Nephron (organoid): ENCODE measurements around the gene RXRA.

Source experiments
- H3K27ac Mint-ChIP-seq, 3 experiments: 2 replicates each; pipeline ENCODE4 v1.8.0; 2020; ENCODE audit warnings: mixed read lengths in 3 of 3, mild to moderate bottlenecking in 2 of 3, moderate library complexity in 1 of 3
- H3K27me3 Mint-ChIP-seq: 2 replicates; pipeline ENCODE4 v1.8.0; 2021; ENCODE audit warnings: low read depth, mild to moderate bottlenecking, moderate library complexity, mixed read lengths
- H3K36me3 Mint-ChIP-seq: 2 replicates; pipeline ENCODE4 v1.8.0; 2020; ENCODE audit warnings: low read depth, mixed read lengths
- H3K4me1 Mint-ChIP-seq: 2 replicates; pipeline ENCODE4 v1.8.0; 2020; ENCODE audit warnings: mixed read lengths
- H3K4me3 Mint-ChIP-seq, 3 experiments: 2 replicates each; pipeline ENCODE4 v1.8.0; 2020; ENCODE audit warnings: mild to moderate bottlenecking in 3 of 3, mixed read lengths in 3 of 3, moderate library complexity in 2 of 3
- H3K9me3 Mint-ChIP-seq: 2 replicates; pipeline ENCODE4 v1.8.0; 2020; ENCODE audit warnings: mixed read lengths
- CTCF ChIP-seq, 3 experiments: fragments of 200-600 bp; sonication (generic); IDR thresholded peaks; one replicate each; pipeline ENCODE4 v1.5.0; 2021; ENCODE audit warnings: antibody characterized with exemption in 3 of 3; ENCODE audit not compliant: unreplicated experiment in 3 of 3

RXRA gene

DNA sequence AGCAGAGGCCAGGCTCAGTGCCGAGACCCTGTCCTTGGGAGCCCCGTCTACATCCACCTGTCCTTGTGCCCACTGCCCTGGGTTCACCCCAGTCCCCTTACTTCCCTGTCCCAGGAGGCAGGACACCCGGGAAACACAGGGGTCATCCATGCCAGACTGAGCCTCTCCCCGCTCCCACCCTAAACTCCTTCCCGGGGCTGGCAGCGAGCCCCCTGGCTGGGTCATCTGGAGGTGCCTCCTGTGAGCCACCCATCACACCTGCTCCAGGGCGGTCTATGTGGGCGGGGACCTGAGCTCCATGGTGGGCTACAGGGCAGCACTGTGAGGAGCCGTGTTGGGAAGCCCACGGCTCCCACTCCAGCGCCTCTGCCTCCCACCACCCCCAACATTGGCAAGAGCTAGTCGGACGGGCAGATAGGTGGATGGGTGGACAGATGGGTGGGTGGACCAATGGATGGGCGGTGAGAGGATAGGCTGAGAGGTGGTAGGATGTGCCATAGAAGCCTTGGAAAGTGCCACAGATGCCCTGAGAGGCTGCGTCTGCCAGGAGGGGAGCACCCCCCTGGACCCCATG lies 42.5 kb upstream of the RXRA start:
- TF ChIP-seq CTCF (IDR thresholded peaks at IDR 0.05; ENCODE audit: unreplicated experiment in 3 of 3), result no peak
- Mint-ChIP-seq H3K27me3 (peaks cover 21% of the 10 kb centered on the region), H3K36me3 (no peaks in the 10 kb centered on the region), H3K9me3 (no peaks in the 10 kb centered on the region), H3K4me3 (no peak overlapping the region), H3K4me1 (peaks cover 18% of the 10 kb centered on the region), H3K27ac (no peak overlapping the region)

DNA sequence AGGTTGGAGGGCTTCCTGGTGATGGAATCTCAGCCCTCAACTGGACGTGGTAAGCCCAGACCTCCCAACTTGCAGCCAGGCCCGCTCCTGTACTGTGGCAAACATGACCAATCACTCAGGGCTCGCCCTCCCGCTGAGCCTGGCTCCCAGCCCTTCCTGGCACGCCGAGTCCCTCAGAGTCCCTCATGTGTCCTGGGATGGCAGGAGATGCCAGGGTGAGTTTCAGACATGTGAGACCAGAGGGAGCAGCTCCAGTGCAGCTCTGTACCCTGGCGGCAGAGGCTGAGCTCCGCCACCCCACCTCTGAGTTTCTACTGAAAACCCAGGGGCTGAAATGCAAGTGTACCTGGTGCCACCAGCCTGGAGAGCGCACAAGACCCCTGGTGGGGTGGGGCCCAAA lies 42.0 kb upstream of the RXRA start:
- peaks cover 25% of the 10 kb centered on the region for H3K27me3 Mint-ChIP-seq
- no peaks in the 10 kb centered on the region for H3K36me3 Mint-ChIP-seq
- TF ChIP-seq CTCF (IDR thresholded peaks at IDR 0.05; ENCODE audit: unreplicated experiment in 3 of 3), result no peak
- H3K4me3 Mint-ChIP-seq, result no peak overlapping the region
- H3K4me1 Mint-ChIP-seq, result peaks cover 18% of the 10 kb centered on the region
- no peak overlapping the region for H3K27ac Mint-ChIP-seq
- H3K9me3 Mint-ChIP-seq, result no peaks in the 10 kb centered on the region

DNA sequence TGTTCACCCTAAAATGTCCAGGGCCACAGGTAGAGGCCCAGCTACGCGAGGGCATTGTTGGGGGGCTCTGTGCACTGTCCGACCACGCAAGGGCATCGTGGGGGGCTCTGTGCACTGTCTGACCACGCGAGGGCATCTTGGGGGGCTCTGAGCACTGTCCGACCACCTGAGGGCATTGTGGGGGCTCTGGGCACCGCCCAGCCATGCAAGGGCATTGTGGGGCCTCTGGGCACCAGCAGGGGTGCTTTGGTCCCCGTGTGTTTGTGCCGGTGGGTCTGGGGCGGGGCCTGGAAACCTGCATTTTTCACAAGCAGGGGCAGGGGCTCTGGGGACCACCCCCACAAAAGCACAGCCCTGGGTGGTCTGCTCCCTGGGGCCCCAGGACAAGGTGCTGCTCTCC lies 41.5 kb upstream of the RXRA start:
- Mint-ChIP-seq H3K4me1 (peaks cover 18% of the 10 kb centered on the region), H3K9me3 (no peaks in the 10 kb centered on the region), H3K27me3 (peaks cover 29% of the 10 kb centered on the region), H3K36me3 (no peaks in the 10 kb centered on the region), H3K27ac (no peak overlapping the region), H3K4me3 (no peak overlapping the region)
- no peak for TF ChIP-seq CTCF (IDR thresholded peaks at IDR 0.05; ENCODE audit: unreplicated experiment in 3 of 3)

GRCh38 chr9:134285215-134285845 lies 40.9 kb upstream of the RXRA start:
- no peak for TF ChIP-seq CTCF (IDR thresholded peaks at IDR 0.05; ENCODE audit: unreplicated experiment in 3 of 3)
- no peaks in the 10 kb centered on the region for H3K9me3 Mint-ChIP-seq

GRCh38 chr9:134286471-134287245 lies 39.6 kb upstream of the RXRA start:
- peak overlapping the region in 2 of 3 experiments; percentile 22 to 63 for H3K27ac Mint-ChIP-seq
- peaks cover 25% of the 10 kb centered on the region for H3K27me3 Mint-ChIP-seq
- H3K9me3 Mint-ChIP-seq, result no peaks in the 10 kb centered on the region
- H3K36me3 Mint-ChIP-seq, result no peaks in the 10 kb centered on the region
- H3K4me1 Mint-ChIP-seq, result peaks cover 18% of the 10 kb centered on the region
- no peak for TF ChIP-seq CTCF (IDR thresholded peaks at IDR 0.05; ENCODE audit: unreplicated experiment in 3 of 3)
- no peak overlapping the region for H3K4me3 Mint-ChIP-seq

More at GRCh38 chr9:134285215-134285845, 40.9 kb upstream of the RXRA start:
- peaks cover 30% of the 10 kb centered on the region for H3K27me3 Mint-ChIP-seq
- H3K4me1 Mint-ChIP-seq, result peaks cover 18% of the 10 kb centered on the region
- no peaks in the 10 kb centered on the region for H3K36me3 Mint-ChIP-seq
- H3K27ac Mint-ChIP-seq, result no peak overlapping the region
- H3K4me3 Mint-ChIP-seq, result no peak overlapping the region
